Astrocyte of the cerebellum (primary cell): Measurements from ENCODE around the gene RPS18.
"Not testable (repeated sequence)": the region's sequence is repeated elsewhere in the genome, so short reads cannot be mapped to it uniquely, and the experiment has no call there.

Experiments used
- DNase-seq: peaks from one replicate; pipeline ENCODE4 v3.0.0-alpha.2; 2011; ENCODE audit warnings: low read depth
- H3K4me3 ChIP-seq: 2 replicates; pipeline ENCODE4 v1.5.1; 2011; ENCODE audit warnings: mild to moderate bottlenecking, low read depth, low read length, moderate library complexity
- in situ Hi-C: cut with HindIII; loops from 2 replicates; pipeline ENCODE4 v1.10.0; 2017; ENCODE audit warnings: low sequenced_read_pairs
- TF ChIP-seq, protein P1 (sequence below): IDR thresholded peaks from 2 replicates; pipeline ENCODE4 v1.5.1; 2012; ENCODE audit warnings: low read length, low read depth, moderate library complexity, mild to moderate bottlenecking; ENCODE audit errors: missing control alignments

Gene RPS18

DNA sequence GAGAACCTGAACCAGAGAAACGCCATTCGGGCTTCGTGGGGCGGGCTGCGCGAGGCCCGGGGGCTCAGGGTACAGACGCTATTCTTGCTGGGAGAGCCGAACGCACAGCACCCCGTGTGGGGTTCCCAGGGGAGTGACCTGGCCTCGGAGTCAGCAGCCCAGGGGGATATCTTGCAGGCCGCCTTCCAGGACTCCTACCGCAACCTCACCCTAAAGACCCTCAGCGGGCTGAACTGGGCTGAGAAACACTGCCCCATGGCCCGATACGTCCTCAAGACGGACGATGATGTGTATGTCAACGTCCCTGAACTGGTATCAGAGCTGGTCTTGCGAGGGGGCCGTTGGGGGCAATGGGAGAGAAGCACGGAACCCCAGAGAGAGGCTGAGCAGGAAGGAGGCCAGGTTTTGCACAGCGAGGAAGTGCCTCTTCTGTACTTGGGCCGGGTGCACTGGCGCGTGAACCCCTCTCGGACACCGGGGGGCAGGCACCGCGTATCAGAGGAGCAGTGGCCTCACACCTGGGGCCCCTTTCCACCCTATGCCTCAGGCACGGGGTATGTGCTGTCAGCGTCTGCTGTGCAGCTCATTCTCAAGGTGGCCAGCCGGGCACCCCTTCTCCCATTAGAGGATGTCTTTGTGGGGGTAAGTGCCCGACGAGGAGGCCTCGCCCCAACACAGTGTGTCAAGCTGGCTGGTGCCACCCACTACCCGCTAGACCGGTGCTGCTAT, 6.0 kb downstream of the RPS18 start:
- DNase-seq = no peak
- TF ChIP-seq, protein P1, sequence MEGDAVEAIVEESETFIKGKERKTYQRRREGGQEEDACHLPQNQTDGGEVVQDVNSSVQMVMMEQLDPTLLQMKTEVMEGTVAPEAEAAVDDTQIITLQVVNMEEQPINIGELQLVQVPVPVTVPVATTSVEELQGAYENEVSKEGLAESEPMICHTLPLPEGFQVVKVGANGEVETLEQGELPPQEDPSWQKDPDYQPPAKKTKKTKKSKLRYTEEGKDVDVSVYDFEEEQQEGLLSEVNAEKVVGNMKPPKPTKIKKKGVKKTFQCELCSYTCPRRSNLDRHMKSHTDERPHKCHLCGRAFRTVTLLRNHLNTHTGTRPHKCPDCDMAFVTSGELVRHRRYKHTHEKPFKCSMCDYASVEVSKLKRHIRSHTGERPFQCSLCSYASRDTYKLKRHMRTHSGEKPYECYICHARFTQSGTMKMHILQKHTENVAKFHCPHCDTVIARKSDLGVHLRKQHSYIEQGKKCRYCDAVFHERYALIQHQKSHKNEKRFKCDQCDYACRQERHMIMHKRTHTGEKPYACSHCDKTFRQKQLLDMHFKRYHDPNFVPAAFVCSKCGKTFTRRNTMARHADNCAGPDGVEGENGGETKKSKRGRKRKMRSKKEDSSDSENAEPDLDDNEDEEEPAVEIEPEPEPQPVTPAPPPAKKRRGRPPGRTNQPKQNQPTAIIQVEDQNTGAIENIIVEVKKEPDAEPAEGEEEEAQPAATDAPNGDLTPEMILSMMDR = no peak
- in situ Hi-C loops = no loop called here
- peak overlapping the region; percentile 54 for H3K4me3 ChIP-seq

- in situ Hi-C loops = no loop called here
- no peak overlapping the region for H3K4me3 ChIP-seq
- no peak for DNase-seq
- TF ChIP-seq, protein P1 = no peak
Measured at GRCh38 chr6:33278392-33278741, 6.5 kb downstream of the RPS18 start.

DNA sequence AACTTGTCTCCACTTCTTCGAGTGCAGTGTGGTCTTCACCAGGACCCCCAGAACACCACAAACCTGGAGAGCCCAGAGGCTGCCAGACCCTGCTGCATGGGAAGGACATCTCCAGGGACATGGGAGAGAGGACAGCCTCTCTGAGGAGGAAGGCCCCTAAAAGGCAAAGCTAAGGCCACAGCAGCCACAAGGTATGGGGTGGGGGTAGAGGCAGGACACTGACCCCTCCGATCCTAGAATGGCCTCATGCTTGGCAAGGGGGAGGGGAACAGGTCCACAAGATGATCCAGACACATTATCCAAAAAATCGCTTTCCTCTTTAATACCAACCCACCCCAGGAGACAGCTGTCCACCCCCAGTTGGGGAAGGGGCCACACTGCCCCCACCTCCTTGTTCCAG, 6.9 kb downstream of the RPS18 start:
- no peak overlapping the region for H3K4me3 ChIP-seq
- no peak for DNase-seq
- TF ChIP-seq, protein P1 = no peak
- in situ Hi-C loops = no loop called here

DNA sequence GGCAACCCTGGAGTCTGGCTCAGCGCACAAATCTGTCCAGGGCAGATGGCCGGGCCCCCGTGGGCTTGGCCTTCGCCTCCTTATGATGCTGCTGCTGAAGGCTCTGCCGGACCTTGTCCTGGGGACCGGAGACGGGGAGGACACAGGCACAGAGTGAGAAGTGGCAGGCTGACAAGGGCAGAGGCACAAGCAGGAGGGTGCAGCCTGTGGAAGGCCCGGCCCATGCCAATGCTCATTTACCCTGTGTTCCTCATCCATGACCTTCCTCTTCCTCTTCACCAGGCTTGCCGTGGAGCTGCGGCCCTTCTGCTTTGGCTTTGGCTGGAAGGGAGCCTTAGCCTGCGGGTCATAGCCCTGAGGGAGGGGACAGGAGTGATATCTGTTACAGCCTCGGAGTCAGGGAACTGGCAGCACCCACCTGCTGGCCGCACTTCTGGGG, 7.4 kb downstream of the RPS18 start:
- in situ Hi-C loops = no loop called here
- TF ChIP-seq, protein P1 = no peak
- DNase-seq = no peak
- no peak overlapping the region for H3K4me3 ChIP-seq

DNA sequence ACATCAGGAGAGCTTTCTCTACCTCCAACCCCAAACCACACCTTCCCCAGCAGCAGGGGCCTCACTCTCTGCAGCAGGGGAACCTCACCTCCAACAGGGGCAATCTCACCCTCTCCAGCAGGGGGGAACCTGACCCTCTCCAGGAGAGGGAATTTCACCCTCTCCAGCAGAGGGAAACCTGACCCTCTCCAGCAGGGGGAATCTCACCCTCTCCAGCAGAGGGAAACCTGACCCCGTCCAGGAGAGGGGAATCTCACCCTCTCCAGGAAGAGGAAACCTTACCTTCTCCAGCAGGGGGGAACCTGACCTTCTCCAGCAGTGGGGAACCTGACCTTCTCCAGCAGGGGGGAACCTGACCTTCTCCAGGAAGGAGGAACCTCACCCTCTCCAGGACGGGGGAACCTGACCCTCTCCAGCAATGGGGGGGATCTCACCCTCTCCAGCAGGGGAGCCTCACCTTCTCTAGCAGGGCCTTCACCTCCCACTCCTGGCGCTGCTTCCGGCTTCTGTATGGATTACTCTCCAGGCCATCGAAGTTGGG, 8.2 kb downstream of the RPS18 start:
- no peak for DNase-seq
- no peak overlapping the region for H3K4me3 ChIP-seq
- in situ Hi-C loops = no loop called here
- TF ChIP-seq, protein P1 = peak; percentile 68

- TF ChIP-seq, protein P1 = no peak
- no peak overlapping the region for H3K4me3 ChIP-seq
- DNase-seq = no peak
- in situ Hi-C loops = no loop called here
Measured at GRCh38 chr6:33280539-33280938, 8.7 kb downstream of the RPS18 start.

GRCh38 chr6:33285214-33285613, 13.3 kb downstream of the RPS18 start:
- in situ Hi-C loops, DNase-seq, H3K4me3 ChIP-seq: not testable (repeated sequence)
